ENCODE results near the gene DHRS11. TPM values are rescaled to one million over a fixed set of nuclear protein-coding genes. Genes with fewer than 3 reads are reported as not detected.

DHRS11 gene
- total RNA-seq, 1 experiment from 2014 or later = 38.0 TPM

DNA sequence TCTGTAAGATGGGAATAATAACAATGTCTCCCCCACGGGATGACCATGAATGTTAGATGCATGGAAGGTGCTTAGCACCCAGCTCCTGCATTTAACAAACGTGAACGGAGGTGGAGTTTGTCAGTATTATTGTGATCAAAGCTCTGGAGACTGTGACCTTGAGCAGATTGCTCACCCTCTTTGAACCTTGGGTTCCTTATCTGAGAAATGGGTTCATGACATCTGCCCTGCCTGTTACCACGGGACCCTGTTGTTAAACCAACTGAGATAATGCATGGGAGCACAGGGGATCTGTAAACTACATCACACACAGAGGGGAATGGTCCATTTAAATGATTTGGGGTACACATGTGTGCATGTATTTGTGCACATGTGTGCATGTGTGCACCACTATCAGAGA, 39.3 kb downstream of the DHRS11 start:
- peaks cover 34% of the 10 kb centered on the region for H3K4me1 Mint-ChIP-seq
- DNase-seq (ENCODE audit: low spot score) (no peak), ATAC-seq (no peak)
- no peak overlapping the region for H3K27ac Mint-ChIP-seq
- no peaks in the 10 kb centered on the region for H3K9me3 Mint-ChIP-seq
- H3K4me3 Mint-ChIP-seq = no peak overlapping the region
- TF ChIP-seq SP1 (CRISPR knock-in tag; conservative IDR thresholded peaks at IDR 0.05) = no peak
- TF ChIP-seq, protein P1, sequence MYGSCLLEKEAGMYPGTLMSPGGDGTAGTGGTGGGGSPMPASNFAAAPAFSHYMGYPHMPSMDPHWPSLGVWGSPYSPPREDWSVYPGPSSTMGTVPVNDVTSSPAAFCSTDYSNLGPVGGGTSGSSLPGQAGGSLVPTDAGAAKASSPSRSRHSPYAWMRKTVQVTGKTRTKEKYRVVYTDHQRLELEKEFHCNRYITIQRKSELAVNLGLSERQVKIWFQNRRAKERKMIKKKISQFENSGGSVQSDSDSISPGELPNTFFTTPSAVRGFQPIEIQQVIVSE (CRISPR knock-in tag; IDR thresholded peaks at IDR 0.05; ENCODE audit: borderline replicate concordance) = no peak
- TF ChIP-seq, protein P2, sequence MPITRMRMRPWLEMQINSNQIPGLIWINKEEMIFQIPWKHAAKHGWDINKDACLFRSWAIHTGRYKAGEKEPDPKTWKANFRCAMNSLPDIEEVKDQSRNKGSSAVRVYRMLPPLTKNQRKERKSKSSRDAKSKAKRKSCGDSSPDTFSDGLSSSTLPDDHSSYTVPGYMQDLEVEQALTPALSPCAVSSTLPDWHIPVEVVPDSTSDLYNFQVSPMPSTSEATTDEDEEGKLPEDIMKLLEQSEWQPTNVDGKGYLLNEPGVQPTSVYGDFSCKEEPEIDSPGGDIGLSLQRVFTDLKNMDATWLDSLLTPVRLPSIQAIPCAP (CRISPR knock-in tag; IDR thresholded peaks at IDR 0.05) = no peak
- TF ChIP-seq TEAD1 (CRISPR knock-in tag; IDR thresholded peaks at IDR 0.05) = no peak
- no peak for TF ChIP-seq NFE2L1 (CRISPR knock-in tag; IDR thresholded peaks at IDR 0.05)
- TF ChIP-seq ZBTB21 (CRISPR knock-in tag; IDR thresholded peaks at IDR 0.05; ENCODE audit: borderline replicate concordance) = no peak
- TF ChIP-seq EMX1 (CRISPR knock-in tag; IDR thresholded peaks at IDR 0.05) = no peak
- TF ChIP-seq ZNF416 (CRISPR knock-in tag; IDR thresholded peaks at IDR 0.05) = no peak
- no peak for TF ChIP-seq CREM (CRISPR knock-in tag; IDR thresholded peaks at IDR 0.05)
- TF ChIP-seq, protein P3, sequence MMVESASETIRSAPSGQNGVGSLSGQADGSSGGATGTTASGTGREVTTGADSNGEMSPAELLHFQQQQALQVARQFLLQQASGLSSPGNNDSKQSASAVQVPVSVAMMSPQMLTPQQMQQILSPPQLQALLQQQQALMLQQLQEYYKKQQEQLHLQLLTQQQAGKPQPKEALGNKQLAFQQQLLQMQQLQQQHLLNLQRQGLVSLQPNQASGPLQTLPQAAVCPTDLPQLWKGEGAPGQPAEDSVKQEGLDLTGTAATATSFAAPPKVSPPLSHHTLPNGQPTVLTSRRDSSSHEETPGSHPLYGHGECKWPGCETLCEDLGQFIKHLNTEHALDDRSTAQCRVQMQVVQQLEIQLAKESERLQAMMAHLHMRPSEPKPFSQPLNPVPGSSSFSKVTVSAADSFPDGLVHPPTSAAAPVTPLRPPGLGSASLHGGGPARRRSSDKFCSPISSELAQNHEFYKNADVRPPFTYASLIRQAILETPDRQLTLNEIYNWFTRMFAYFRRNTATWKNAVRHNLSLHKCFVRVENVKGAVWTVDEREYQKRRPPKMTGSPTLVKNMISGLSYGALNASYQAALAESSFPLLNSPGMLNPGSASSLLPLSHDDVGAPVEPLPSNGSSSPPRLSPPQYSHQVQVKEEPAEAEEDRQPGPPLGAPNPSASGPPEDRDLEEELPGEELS (CRISPR knock-in tag; IDR thresholded peaks at IDR 0.05) = no peak
- ChIA-PET POLR2A (no interaction called here), CTCF (interaction anchor here (1.1 to 2.4 kb wide), 3 partner anchors 19 to 416 kb away, joined by 3 to 16 read pairs (median 4); no protein-coding TSS in a partner anchor)
- H3K36me3 Mint-ChIP-seq = no peaks in the 10 kb centered on the region
- peaks cover 25% of the 10 kb centered on the region for H3K27me3 Mint-ChIP-seq (ENCODE audit: low read depth)

DNA sequence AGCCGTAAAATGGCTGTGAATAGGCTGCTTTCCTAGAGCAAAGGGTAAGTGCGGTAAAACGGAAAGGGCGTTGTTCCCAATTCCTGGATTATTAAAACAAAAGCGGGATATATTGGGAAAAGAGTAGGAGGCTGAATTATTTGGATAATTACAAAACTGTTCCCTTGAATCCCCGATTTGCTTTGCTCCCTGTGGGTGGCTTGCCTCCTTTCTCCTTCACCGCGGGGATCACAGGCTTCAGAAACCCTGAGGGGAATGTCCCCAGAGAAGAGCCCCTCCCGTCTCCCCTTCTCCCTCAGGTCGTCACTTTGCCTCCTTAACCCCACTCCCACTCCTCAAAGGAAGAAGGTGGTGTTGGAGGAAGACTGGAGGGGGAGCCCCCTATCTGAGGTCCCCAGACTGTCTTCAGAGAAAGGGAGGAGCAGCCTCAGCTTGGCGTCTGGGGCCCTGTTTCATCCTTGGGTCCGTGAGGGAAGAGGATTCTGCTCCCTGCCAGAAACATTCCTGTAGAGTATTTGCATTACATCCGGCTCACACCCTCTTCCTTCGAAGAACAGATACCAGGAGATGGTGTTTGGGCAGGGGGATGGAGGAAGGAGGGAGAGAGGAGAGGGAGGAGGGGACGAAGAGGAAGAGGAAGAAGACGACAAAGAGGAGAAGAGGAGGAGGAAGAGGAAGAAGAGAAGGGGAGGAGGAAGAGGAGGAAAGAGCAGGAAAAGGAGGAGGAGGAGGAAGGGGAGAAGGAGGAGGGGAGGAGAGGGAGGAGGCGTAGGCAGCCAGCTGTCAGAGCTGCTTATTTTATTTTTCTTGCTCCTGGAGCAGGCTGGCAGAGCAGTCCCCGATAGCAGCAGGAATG, 41.5 kb downstream of the DHRS11 start:
- Mint-ChIP-seq H3K9me3 (no peaks in the 10 kb centered on the region), H3K27ac (no peak overlapping the region), H3K4me3 (peak overlapping the region; percentile 33), H3K4me1 (peaks cover 30% of the 10 kb centered on the region), H3K27me3 (ENCODE audit: low read depth) (peaks cover 25% of the 10 kb centered on the region), H3K36me3 (no peaks in the 10 kb centered on the region)
- DNase-seq (ENCODE audit: low spot score) (no peak), ATAC-seq (peak; percentile 79)
- POLR2A ChIA-PET = interaction anchor here (0.7 kb wide), 1 partner anchor 375 kb away, joined by 3 read pairs; no protein-coding TSS in a partner anchor
- CTCF ChIA-PET = interaction anchor here (0.6 to 3.3 kb wide), 13 partner anchors 15 to 607 kb away, joined by 3 to 12 read pairs (median 4); no protein-coding TSS in a partner anchor
- TF ChIP-seq ZNF263 (CRISPR knock-in tag; IDR thresholded peaks at IDR 0.05; ENCODE audit: low read depth) (peak; percentile 43; the same call in 1 of the 2 replicates), ETV6 (CRISPR knock-in tag; IDR thresholded peaks at IDR 0.05) (peak; percentile 99), GTF2I (CRISPR knock-in tag; conservative IDR thresholded peaks at IDR 0.05) (no peak), FOXP1 (CRISPR knock-in tag; IDR thresholded peaks at IDR 0.05; ENCODE audit: borderline replicate concordance) (no peak), TP53 (CRISPR knock-in tag; IDR thresholded peaks at IDR 0.05) (0 out of 2 replicates have a peak, but pooled peaks have one; percentile 24)
- TF ChIP-seq, protein P4, sequence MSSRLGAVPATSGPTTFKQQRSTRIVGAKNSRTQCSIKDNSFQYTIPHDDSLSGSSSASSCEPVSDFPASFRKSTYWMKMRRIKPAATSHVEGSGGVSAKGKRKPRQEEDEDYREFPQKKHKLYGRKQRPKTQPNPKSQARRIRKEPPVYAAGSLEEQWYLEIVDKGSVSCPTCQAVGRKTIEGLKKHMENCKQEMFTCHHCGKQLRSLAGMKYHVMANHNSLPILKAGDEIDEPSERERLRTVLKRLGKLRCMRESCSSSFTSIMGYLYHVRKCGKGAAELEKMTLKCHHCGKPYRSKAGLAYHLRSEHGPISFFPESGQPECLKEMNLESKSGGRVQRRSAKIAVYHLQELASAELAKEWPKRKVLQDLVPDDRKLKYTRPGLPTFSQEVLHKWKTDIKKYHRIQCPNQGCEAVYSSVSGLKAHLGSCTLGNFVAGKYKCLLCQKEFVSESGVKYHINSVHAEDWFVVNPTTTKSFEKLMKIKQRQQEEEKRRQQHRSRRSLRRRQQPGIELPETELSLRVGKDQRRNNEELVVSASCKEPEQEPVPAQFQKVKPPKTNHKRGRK (CRISPR knock-in tag; IDR thresholded peaks at IDR 0.05; ENCODE audit: borderline replicate concordance) = peak; percentile 88; the same call in 1 of the 2 replicates

DNA sequence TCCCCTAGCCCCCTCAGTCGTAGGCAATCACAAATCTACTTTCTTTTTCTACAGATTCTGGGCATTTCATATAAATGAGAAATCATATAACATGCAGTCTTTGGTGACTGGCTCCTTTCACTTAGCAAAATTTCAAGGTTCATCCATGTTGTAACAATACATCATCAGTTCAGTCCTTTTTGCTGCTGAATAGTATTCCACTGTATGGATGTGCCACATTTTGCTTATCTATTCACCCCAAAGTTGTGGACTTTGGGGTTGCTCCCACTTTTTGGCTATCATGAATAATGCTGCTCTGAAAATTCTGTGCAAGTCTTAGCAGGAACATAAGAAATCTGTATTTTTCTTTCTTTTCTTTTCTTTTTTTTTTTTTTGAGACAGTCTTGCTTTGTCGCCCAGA, 48.7 kb downstream of the DHRS11 start:
- Mint-ChIP-seq H3K4me3 (no peak overlapping the region), H3K27ac (no peak overlapping the region), H3K4me1 (peaks cover 21% of the 10 kb centered on the region), H3K9me3 (no peaks in the 10 kb centered on the region), H3K36me3 (no peaks in the 10 kb centered on the region), H3K27me3 (ENCODE audit: low read depth) (peaks cover 59% of the 10 kb centered on the region)
- DNase-seq (ENCODE audit: low spot score) (no peak), ATAC-seq (no peak)
- ChIA-PET POLR2A (no interaction called here), CTCF (interaction anchor here (0.5 to 1.6 kb wide), 6 partner anchors 15 to 576 kb away, joined by 3 to 7 read pairs (median 4); no protein-coding TSS in a partner anchor)
- TF ChIP-seq ZNF232 (CRISPR knock-in tag; IDR thresholded peaks at IDR 0.05) (no peak), CREM (CRISPR knock-in tag; IDR thresholded peaks at IDR 0.05) (no peak)
- TF ChIP-seq, protein P2 (CRISPR knock-in tag; IDR thresholded peaks at IDR 0.05) = no peak
- TF ChIP-seq, protein P5, sequence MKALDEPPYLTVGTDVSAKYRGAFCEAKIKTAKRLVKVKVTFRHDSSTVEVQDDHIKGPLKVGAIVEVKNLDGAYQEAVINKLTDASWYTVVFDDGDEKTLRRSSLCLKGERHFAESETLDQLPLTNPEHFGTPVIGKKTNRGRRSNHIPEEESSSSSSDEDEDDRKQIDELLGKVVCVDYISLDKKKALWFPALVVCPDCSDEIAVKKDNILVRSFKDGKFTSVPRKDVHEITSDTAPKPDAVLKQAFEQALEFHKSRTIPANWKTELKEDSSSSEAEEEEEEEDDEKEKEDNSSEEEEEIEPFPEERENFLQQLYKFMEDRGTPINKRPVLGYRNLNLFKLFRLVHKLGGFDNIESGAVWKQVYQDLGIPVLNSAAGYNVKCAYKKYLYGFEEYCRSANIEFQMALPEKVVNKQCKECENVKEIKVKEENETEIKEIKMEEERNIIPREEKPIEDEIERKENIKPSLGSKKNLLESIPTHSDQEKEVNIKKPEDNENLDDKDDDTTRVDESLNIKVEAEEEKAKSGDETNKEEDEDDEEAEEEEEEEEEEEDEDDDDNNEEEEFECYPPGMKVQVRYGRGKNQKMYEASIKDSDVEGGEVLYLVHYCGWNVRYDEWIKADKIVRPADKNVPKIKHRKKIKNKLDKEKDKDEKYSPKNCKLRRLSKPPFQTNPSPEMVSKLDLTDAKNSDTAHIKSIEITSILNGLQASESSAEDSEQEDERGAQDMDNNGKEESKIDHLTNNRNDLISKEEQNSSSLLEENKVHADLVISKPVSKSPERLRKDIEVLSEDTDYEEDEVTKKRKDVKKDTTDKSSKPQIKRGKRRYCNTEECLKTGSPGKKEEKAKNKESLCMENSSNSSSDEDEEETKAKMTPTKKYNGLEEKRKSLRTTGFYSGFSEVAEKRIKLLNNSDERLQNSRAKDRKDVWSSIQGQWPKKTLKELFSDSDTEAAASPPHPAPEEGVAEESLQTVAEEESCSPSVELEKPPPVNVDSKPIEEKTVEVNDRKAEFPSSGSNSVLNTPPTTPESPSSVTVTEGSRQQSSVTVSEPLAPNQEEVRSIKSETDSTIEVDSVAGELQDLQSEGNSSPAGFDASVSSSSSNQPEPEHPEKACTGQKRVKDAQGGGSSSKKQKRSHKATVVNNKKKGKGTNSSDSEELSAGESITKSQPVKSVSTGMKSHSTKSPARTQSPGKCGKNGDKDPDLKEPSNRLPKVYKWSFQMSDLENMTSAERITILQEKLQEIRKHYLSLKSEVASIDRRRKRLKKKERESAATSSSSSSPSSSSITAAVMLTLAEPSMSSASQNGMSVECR (CRISPR knock-in tag; IDR thresholded peaks at IDR 0.05; ENCODE audit: borderline replicate concordance) = no peak

Data from WTC11 (cell line).